ENCODE measurements around the gene SCAMP2.

SCAMP2 gene

GRCh38 chr15:74850393-74850792 lies 22.8 kb downstream of the SCAMP2 start:
- H3K4me3 ChIP-seq = no peak overlapping the region
- no peak for TF ChIP-seq CTCF (IDR thresholded peaks at IDR 0.05)
- no peak for DNase-seq (ENCODE audit: low spot score)
- H3K27ac ChIP-seq = no peak overlapping the region

- no peak for TF ChIP-seq CTCF (IDR thresholded peaks at IDR 0.05)
- H3K4me3 ChIP-seq = no peak overlapping the region
- no peak overlapping the region for H3K27ac ChIP-seq
- no peak for DNase-seq (ENCODE audit: low spot score)
Observed at GRCh38 chr15:74847432-74847831, 25.7 kb downstream of the SCAMP2 start.

GRCh38 chr15:74845581-74845980 lies 27.6 kb downstream of the SCAMP2 start:
- no peak for DNase-seq (ENCODE audit: low spot score)
- Histone ChIP-seq H3K27ac (no peak overlapping the region), H3K4me3 (no peak overlapping the region)
- TF ChIP-seq CTCF (IDR thresholded peaks at IDR 0.05) = no peak

GRCh38 chr15:74845208-74845568 lies 28.0 kb downstream of the SCAMP2 start:
- Histone ChIP-seq H3K27ac (no peak overlapping the region), H3K4me3 (no peak overlapping the region)
- TF ChIP-seq CTCF (IDR thresholded peaks at IDR 0.05) = no peak
- no peak for DNase-seq (ENCODE audit: low spot score)

- Histone ChIP-seq H3K4me3 (no peak overlapping the region), H3K27ac (peak overlapping the region in 1 of 2 donors; percentile 92)
- no peak for DNase-seq (ENCODE audit: low spot score)
- no peak for TF ChIP-seq CTCF (IDR thresholded peaks at IDR 0.05)
Observed at GRCh38 chr15:74844319-74845207, 28.6 kb downstream of the SCAMP2 start.

GRCh38 chr15:74843891-74844299 lies 29.3 kb downstream of the SCAMP2 start:
- DNase-seq (ENCODE audit: low spot score) = no peak
- no peak for TF ChIP-seq CTCF (IDR thresholded peaks at IDR 0.05)
- Histone ChIP-seq H3K4me3 (peak overlapping the region; percentile 100), H3K27ac (peak overlapping the region in 1 of 2 donors; percentile 92)

GRCh38 chr15:74843445-74843828 lies 29.7 kb downstream of the SCAMP2 start:
- TF ChIP-seq CTCF (IDR thresholded peaks at IDR 0.05) = no peak
- Histone ChIP-seq H3K4me3 (peak overlapping the region; percentile 100), H3K27ac (peak overlapping the region; percentile 58 to 92)
- no peak for DNase-seq (ENCODE audit: low spot score)
